HEK293 (cell line): ENCODE data around the gene NTRK3.

Experiments
- CTCF ChIA-PET: fragments of 350-600 bp; formaldehyde crosslinking; extraction: SDS; loops from one replicate; lab custom pipeline; 2021; ENCODE audit warnings: antibody characterized with exemption; lab: Yijun Ruan, JAX
- POLR2A ChIA-PET: fragments of 300-600 bp; formaldehyde crosslinking; extraction: SDS; loops from one replicate; lab custom pipeline; 2020; ENCODE audit warnings: antibody characterized with exemption, inconsistent platforms; lab: Yijun Ruan, JAX
- H3K27ac ChIP-seq: fragments of 200-500 bp; sonication (Bioruptor generic); 2 replicates; pipeline ENCODE4 v1.5.1; 2014; ENCODE audit warnings: low read depth, low read length, control low read depth, inconsistent platforms; ENCODE audit errors: extremely low read depth
- H3K36me3 ChIP-seq, 2 experiments: fragments of 200-500 bp in 1 of 2; sonication (Bioruptor generic) in 1 of 2; 1 replicate in 1 of 2; 2 replicates in 1 of 2; pipeline ENCODE4 v1.5.1; 2014 to 2017; ENCODE audit warnings: inconsistent platforms in 2 of 2, low read length in 2 of 2; ENCODE audit not compliant: control insufficient read depth in 2 of 2, insufficient read depth in 1 of 2
- H3K4me1 ChIP-seq: fragments of 200-500 bp; sonication (Bioruptor generic); 2 replicates; pipeline ENCODE4 v1.5.1; 2014; ENCODE audit warnings: mild to moderate bottlenecking, low read length, inconsistent platforms; ENCODE audit not compliant: control insufficient read depth, insufficient read depth
- H3K4me3 ChIP-seq: 2 replicates; pipeline ENCODE4 v1.5.1; 2011; ENCODE audit warnings: low read depth, mild to moderate bottlenecking, control low read depth, low read length, moderate library complexity
- H3K9me3 ChIP-seq: fragments of 200-500 bp; sonication (Bioruptor generic); 2 replicates; pipeline ENCODE4 v1.5.1; 2014; ENCODE audit warnings: low read depth, low read length, inconsistent platforms; ENCODE audit not compliant: control insufficient read depth, insufficient read depth
- BCL6B ChIP-seq: fragments of 450-650 bp; formaldehyde crosslinking; IDR thresholded peaks from 2 replicates; pipeline ENCODE4 v1.5.1; 2017; ENCODE audit warnings: missing biosample characterization, missing genetic modification characterization
- EGR2 ChIP-seq: fragments of 450-650 bp; formaldehyde crosslinking; IDR thresholded peaks from 2 replicates; pipeline ENCODE4 v1.5.1; 2016; ENCODE audit warnings: low read depth, missing biosample characterization, missing genetic modification characterization
- ELK4 ChIP-seq: IDR thresholded peaks from 2 replicates; pipeline ENCODE4 v1.6.1; 2011; ENCODE audit warnings: mild to moderate bottlenecking, low read depth, low read length, borderline replicate concordance
- GFI1B ChIP-seq: fragments of 450-650 bp; formaldehyde crosslinking; IDR thresholded peaks from 2 replicates; pipeline ENCODE4 v1.5.1; 2016; ENCODE audit warnings: missing biosample characterization, missing genetic modification characterization
- KLF1 ChIP-seq: fragments of 450-650 bp; formaldehyde crosslinking; IDR thresholded peaks from 2 replicates; pipeline ENCODE4 v1.5.1; 2016; ENCODE audit warnings: missing biosample characterization, missing genetic modification characterization
- KLF10 ChIP-seq: fragments of 450-650 bp; IDR thresholded peaks from 2 replicates; pipeline ENCODE4 v1.5.1; 2018; ENCODE audit warnings: missing biosample characterization, mild to moderate bottlenecking, missing genetic modification characterization
- PRDM1 ChIP-seq: fragments of 450-650 bp; formaldehyde crosslinking; IDR thresholded peaks from 2 replicates; pipeline ENCODE4; 2016; ENCODE audit warnings: missing biosample characterization, missing genetic modification characterization
- ZBTB48 ChIP-seq: fragments of 450-650 bp; formaldehyde crosslinking; IDR thresholded peaks from 2 replicates; pipeline ENCODE4 v1.5.1; 2016; ENCODE audit warnings: missing biosample characterization, missing genetic modification characterization
- ZBTB6 ChIP-seq: fragments of 450-650 bp; formaldehyde crosslinking; IDR thresholded peaks from 2 replicates; pipeline ENCODE4 v1.5.1; 2017; ENCODE audit warnings: missing biosample characterization, missing genetic modification characterization
- ZNF211 ChIP-seq: fragments of 450-650 bp; formaldehyde crosslinking; IDR thresholded peaks from 2 replicates; pipeline ENCODE4 v1.5.1; 2016; ENCODE audit warnings: low read depth, missing biosample characterization, missing genetic modification characterization
- ZNF221 ChIP-seq: fragments of 450-650 bp; formaldehyde crosslinking; IDR thresholded peaks from 2 replicates; pipeline ENCODE4 v1.5.1; 2017; ENCODE audit warnings: missing biosample characterization, missing genetic modification characterization, borderline replicate concordance
- ZNF280C ChIP-seq: fragments of 450-650 bp; formaldehyde crosslinking; IDR thresholded peaks from 2 replicates; pipeline ENCODE4 v1.5.1; 2016; ENCODE audit warnings: missing biosample characterization, missing genetic modification characterization
- ZNF48 ChIP-seq: fragments of 450-650 bp; formaldehyde crosslinking; IDR thresholded peaks from 2 replicates; pipeline ENCODE4 v1.5.1; 2016; ENCODE audit warnings: missing biosample characterization, missing genetic modification characterization
- ZNF501 ChIP-seq: fragments of 450-650 bp; formaldehyde crosslinking; IDR thresholded peaks from 2 replicates; pipeline ENCODE4 v1.5.1; 2016; ENCODE audit warnings: missing biosample characterization, missing genetic modification characterization
- ZNF518A ChIP-seq: fragments of 450-650 bp; formaldehyde crosslinking; conservative IDR thresholded peaks from 2 replicates; pipeline ENCODE4 v1.5.1; 2016; ENCODE audit warnings: low read depth, missing biosample characterization, missing genetic modification characterization
- ZNF548 ChIP-seq: fragments of 450-650 bp; formaldehyde crosslinking; IDR thresholded peaks from 2 replicates; pipeline ENCODE4 v1.5.1; 2016; ENCODE audit warnings: missing biosample characterization, missing genetic modification characterization
- ZNF555 ChIP-seq: fragments of 450-650 bp; formaldehyde crosslinking; conservative IDR thresholded peaks from 2 replicates; pipeline ENCODE4 v1.5.1; 2017; ENCODE audit warnings: missing biosample characterization, mild to moderate bottlenecking, missing genetic modification characterization, inconsistent platforms
- ZNF558 ChIP-seq: fragments of 450-650 bp; formaldehyde crosslinking; IDR thresholded peaks from 2 replicates; pipeline ENCODE4 v1.5.1; 2016; ENCODE audit warnings: missing biosample characterization, missing genetic modification characterization
- ZNF571 ChIP-seq: fragments of 450-650 bp; formaldehyde crosslinking; IDR thresholded peaks from 2 replicates; pipeline ENCODE4 v1.5.0; 2017; ENCODE audit warnings: missing biosample characterization, missing genetic modification characterization
- ZNF621 ChIP-seq: fragments of 450-650 bp; formaldehyde crosslinking; IDR thresholded peaks from 2 replicates; pipeline ENCODE4 v1.5.1; 2017; ENCODE audit warnings: missing biosample characterization, missing genetic modification characterization
- ZNF623 ChIP-seq: fragments of 450-650 bp; formaldehyde crosslinking; IDR thresholded peaks from 2 replicates; pipeline ENCODE4 v1.5.1; 2016; ENCODE audit warnings: missing biosample characterization, missing genetic modification characterization
- ZNF768 ChIP-seq: fragments of 450-650 bp; formaldehyde crosslinking; IDR thresholded peaks from 2 replicates; pipeline ENCODE4 v1.5.1; 2018; ENCODE audit warnings: missing biosample characterization, mild to moderate bottlenecking, missing genetic modification characterization
- ZSCAN16 ChIP-seq: fragments of 450-650 bp; formaldehyde crosslinking; IDR thresholded peaks from 2 replicates; pipeline ENCODE4 v1.5.1; 2016; ENCODE audit warnings: missing biosample characterization, missing genetic modification characterization

The NTRK3 gene

GRCh38 chr15:88004399-88004798 is 252.1 kb downstream of the NTRK3 start:
- CTCF ChIA-PET, result interaction anchor here (0.7 to 1.6 kb wide), 2 partner anchors 242 to 594 kb away, joined by 3 to 6 read pairs; no protein-coding TSS in a partner anchor
- TF ChIP-seq BCL6B (tag by site-specific recombination) (no peak), ZNF280C (tag by site-specific recombination) (no peak), ZNF555 (tag by site-specific recombination) (no peak), ZBTB6 (tag by site-specific recombination) (no peak), ZNF571 (tag by site-specific recombination) (no peak), KLF1 (tag by site-specific recombination) (no peak), GFI1B (tag by site-specific recombination) (no peak), ZSCAN16 (tag by site-specific recombination) (no peak), ZNF621 (tag by site-specific recombination) (no peak), EGR2 (no peak), ZNF548 (no peak), ZNF623 (tag by site-specific recombination) (no peak), ELK4 (no peak)

GRCh38 chr15:88003541-88004327 is 252.8 kb downstream of the NTRK3 start:
- CTCF ChIA-PET, result interaction anchor here (0.5 to 1.8 kb wide), 5 partner anchors 100 to 593 kb away, joined by 3 to 6 read pairs (median 4); no protein-coding TSS in a partner anchor
- no peaks in the 10 kb centered on the region for H3K36me3 ChIP-seq
- no peaks in the 10 kb centered on the region for H3K4me1 ChIP-seq
- H3K9me3 ChIP-seq, result peaks cover 2% of the 10 kb centered on the region; the same call in 1 of the 2 replicates
- no peak overlapping the region for H3K4me3 ChIP-seq
- POLR2A ChIA-PET, result no interaction called here
- no peak overlapping the region for H3K27ac ChIP-seq
- TF ChIP-seq ZNF558 (tag by site-specific recombination) (no peak), ZBTB6 (tag by site-specific recombination) (no peak), ZNF221 (tag by site-specific recombination) (no peak), ZNF211 (tag by site-specific recombination) (no peak), ZNF768 (tag by site-specific recombination) (no peak), ZNF501 (tag by site-specific recombination) (no peak), KLF10 (no peak), PRDM1 (tag by site-specific recombination) (no peak), ZBTB48 (tag by site-specific recombination) (no peak), ZNF518A (tag by site-specific recombination) (no peak), ZNF48 (no peak)

More at GRCh38 chr15:88004399-88004798, 252.1 kb downstream of the NTRK3 start:
- no peak overlapping the region for H3K27ac ChIP-seq
- H3K4me1 ChIP-seq, result no peaks in the 10 kb centered on the region
- H3K4me3 ChIP-seq, result no peak overlapping the region
- POLR2A ChIA-PET, result no interaction called here
- no peaks in the 10 kb centered on the region for H3K36me3 ChIP-seq
- H3K9me3 ChIP-seq, result peaks cover 2% of the 10 kb centered on the region; the same call in 1 of the 2 replicates
